H1 (cell line): Measurements from ENCODE around the gene LY6G5C. TPM values are rescaled to one million over a fixed set of nuclear protein-coding genes. Genes with fewer than 3 reads are reported as not detected.

Source experiments
- CTCF ChIA-PET: fragments of 300-600 bp; sonication (Branson Sonifier 250); formaldehyde crosslinking; loops from one replicate; lab custom pipeline; 2021; ENCODE audit not compliant: partially characterized antibody; lab: Charles Lee
- POLR2A ChIA-PET: fragments of 300-600 bp; sonication (Branson Sonifier 250); formaldehyde crosslinking; loops from one replicate; lab custom pipeline; 2021; ENCODE audit warnings: inconsistent platforms; ENCODE audit not compliant: partially characterized antibody; lab: Charles Lee
- DNase-seq, 2 experiments: peaks; one replicate each; pipeline versions ENCODE4 v3.0.0 to v3.0.0-alpha.2; 2010 to 2022; ENCODE audit warnings: low spot score in 2 of 2, low read depth in 1 of 2, mixed read lengths in 1 of 2
- FAIRE-seq: peaks from 2 replicates; lab custom pipeline; 2011; peaks lifted over from hg19 to GRCh38; lab: Jason Lieb, UNC
- H2AFZ ChIP-seq: 2 replicates; pipeline ENCODE4 v1.8.1; 2012; ENCODE audit warnings: low read length, inconsistent platforms
- H2AK5ac ChIP-seq: 2 replicates; pipeline ENCODE4 v1.6.1; 2013; ENCODE audit warnings: low read depth, low read length
- H2BK120ac ChIP-seq: replicated peaks from 2 replicates; pipeline ENCODE3; 2013; ENCODE audit warnings: low read depth, low read length, inconsistent platforms
- H2BK12ac ChIP-seq: 2 replicates; pipeline ENCODE4 v1.6.1; 2013; ENCODE audit warnings: low read depth, low read length
- H2BK15ac ChIP-seq: 2 replicates; pipeline ENCODE4 v1.6.1; 2013; ENCODE audit warnings: low read length
- H2BK20ac ChIP-seq: 2 replicates; pipeline ENCODE4 v1.6.1; 2013; ENCODE audit warnings: low read length
- H2BK5ac ChIP-seq: 2 replicates; pipeline ENCODE4 v1.6.1; 2013; ENCODE audit warnings: low read depth, low read length
- H3K14ac ChIP-seq: 2 replicates; pipeline ENCODE4 v1.6.1; 2013; ENCODE audit warnings: inconsistent platforms; ENCODE audit not compliant: insufficient read length
- H3K18ac ChIP-seq: 2 replicates; pipeline ENCODE4 v1.6.1; 2013; ENCODE audit warnings: low read length; ENCODE audit errors: extremely low read depth
- H3K23ac ChIP-seq: 2 replicates; pipeline ENCODE4 v1.6.1; 2013; ENCODE audit warnings: inconsistent platforms; ENCODE audit not compliant: insufficient read length
- H3K23me2 ChIP-seq: 2 replicates; pipeline ENCODE4 v1.6.1; 2013; ENCODE audit warnings: low read depth, low read length
- H3K27ac ChIP-seq: 2 replicates; pipeline ENCODE4 v1.6.1; 2011; ENCODE audit warnings: low read depth, low read length, inconsistent platforms
- H3K27me3 ChIP-seq, 4 experiments: replicated peaks in 1 of 4; 1 replicate in 1 of 4; 2 replicates in 3 of 4; pipeline versions ENCODE4 v1.6.1 to v1.8.1; 2011 to 2013; ENCODE audit warnings: low read length in 3 of 4, mild to moderate bottlenecking in 3 of 4, inconsistent platforms in 2 of 4, mixed read lengths in 2 of 4, moderate library complexity in 1 of 4; ENCODE audit not compliant: control insufficient read depth in 3 of 4, insufficient read depth in 3 of 4; ENCODE audit errors: extremely low read depth in 1 of 4
- H3K36me3 ChIP-seq, 4 experiments: 2 replicates each; pipeline versions ENCODE4 v1.6.1 to v1.8.1; 2011 to 2013; ENCODE audit warnings: mild to moderate bottlenecking in 4 of 4, low read length in 3 of 4, moderate library complexity in 2 of 4, control low read depth in 1 of 4, inconsistent platforms in 1 of 4; ENCODE audit not compliant: insufficient read depth in 4 of 4, control insufficient read depth in 2 of 4
- H3K4ac ChIP-seq: replicated peaks from 2 replicates; pipeline ENCODE3; 2013; ENCODE audit warnings: low read length, low read depth, mixed read lengths, inconsistent platforms; ENCODE audit not compliant: insufficient read length
- H3K4me1 ChIP-seq, 4 experiments: replicated peaks in 1 of 4; 1 replicate in 1 of 4; 2 replicates in 3 of 4; pipeline versions ENCODE4 v1.6.1 to v1.8.1; 2011 to 2013; ENCODE audit warnings: low read length in 3 of 4, inconsistent platforms in 2 of 4, mixed read lengths in 1 of 4; ENCODE audit not compliant: insufficient read depth in 4 of 4, control insufficient read depth in 3 of 4
- H3K4me2 ChIP-seq, 2 experiments: 2 replicates each; pipeline versions ENCODE4 v1.6.1 to v1.8.1; 2011 to 2013; ENCODE audit warnings: low read depth in 2 of 2, low read length in 2 of 2, control low read depth in 1 of 2, inconsistent platforms in 1 of 2, mild to moderate bottlenecking in 1 of 2; ENCODE audit not compliant: insufficient read depth in 1 of 2
- H3K4me3 ChIP-seq, 4 experiments: fragments of 200-600, 300-600 bp in 1 of 4; sonication (generic), shearing (Covaris generic), sonication (Bioruptor Twin) in 1 of 4; 2 replicates each; pipeline versions ENCODE4 v1.5.1 to v1.8.1; 2011 to 2016; ENCODE audit warnings: low read length in 4 of 4, low read depth in 3 of 4, control low read depth in 2 of 4, inconsistent platforms in 2 of 4, mild to moderate bottlenecking in 2 of 4, mixed read lengths in 1 of 4, moderate library complexity in 1 of 4; ENCODE audit not compliant: insufficient read depth in 2 of 4; ENCODE audit errors: extremely low read depth in 1 of 4
- H3K56ac ChIP-seq: replicated peaks from 2 replicates; pipeline ENCODE3; 2013; ENCODE audit warnings: low read depth, mild to moderate bottlenecking, mixed read lengths, low read length, inconsistent platforms; ENCODE audit not compliant: insufficient read length
- H3K79me1 ChIP-seq: 2 replicates; pipeline ENCODE4 v1.6.1; 2013; ENCODE audit warnings: low read depth, low read length, control low read depth
- H3K79me2 ChIP-seq, 2 experiments: 2 replicates each; pipeline versions ENCODE4 v1.6.1 to v1.8.1; 2012 to 2013; ENCODE audit warnings: low read length in 2 of 2, mild to moderate bottlenecking in 2 of 2, inconsistent platforms in 1 of 2; ENCODE audit not compliant: insufficient read depth in 2 of 2, control insufficient read depth in 1 of 2
- H3K9ac ChIP-seq, 4 experiments: replicated peaks in 1 of 4; 1 replicate in 1 of 4; 2 replicates in 3 of 4; pipeline versions ENCODE4 v1.6.1 to v1.8.1; 2011 to 2013; ENCODE audit warnings: low read depth in 3 of 4, low read length in 3 of 4, control low read depth in 2 of 4, mild to moderate bottlenecking in 2 of 4, moderate library complexity in 2 of 4, inconsistent platforms in 1 of 4; ENCODE audit errors: extremely low read depth in 1 of 4
- H3K9me3 ChIP-seq, 2 experiments: 2 replicates each; pipeline versions ENCODE4 v1.6.1 to v1.8.1; 2012 to 2013; ENCODE audit warnings: mild to moderate bottlenecking in 2 of 2, moderate library complexity in 2 of 2, control low read depth in 1 of 2, inconsistent platforms in 1 of 2, low read depth in 1 of 2, low read length in 1 of 2, mixed read lengths in 1 of 2; ENCODE audit not compliant: insufficient read depth in 2 of 2
- H4K20me1 ChIP-seq, 2 experiments: replicated peaks in 1 of 2; 2 replicates each; pipeline versions ENCODE3 to v1.8.1; 2011 to 2013; ENCODE audit warnings: inconsistent platforms in 2 of 2, low read length in 2 of 2, mild to moderate bottlenecking in 1 of 2; ENCODE audit not compliant: insufficient read depth in 2 of 2, control insufficient read depth in 1 of 2
- H4K5ac ChIP-seq: 2 replicates; pipeline ENCODE4 v1.6.1; 2013; ENCODE audit warnings: low read length, low read depth, mixed read lengths, inconsistent platforms; ENCODE audit not compliant: insufficient read length
- H4K8ac ChIP-seq: 2 replicates; pipeline ENCODE4 v1.8.0; 2013; ENCODE audit warnings: mild to moderate bottlenecking, moderate library complexity, low read length, inconsistent platforms; ENCODE audit not compliant: insufficient read depth; ENCODE audit errors: extremely low read depth
- H4K91ac ChIP-seq: replicated peaks from 2 replicates; pipeline ENCODE3; 2013; ENCODE audit warnings: low read length, mixed read lengths, inconsistent platforms; ENCODE audit not compliant: insufficient read length
- CHD2 ChIP-seq: IDR thresholded peaks from 2 replicates; pipeline ENCODE4 v1.6.1; 2012; ENCODE audit warnings: low read length, improper control_type of control experiment
- GTF2F1 ChIP-seq: IDR thresholded peaks from 2 replicates; pipeline ENCODE4 v1.6.1; 2012; ENCODE audit warnings: low read depth, low read length, improper control_type of control experiment, borderline replicate concordance
- SAP30 ChIP-seq: fragments of 300-600 bp; sonication (generic); IDR thresholded peaks from 2 replicates; pipeline ENCODE4 v1.7.1; 2012; ENCODE audit warnings: low read length, moderate library complexity, mild to moderate bottlenecking, inconsistent platforms; ENCODE audit not compliant: insufficient read depth, insufficient replicate concordance
- SUZ12 ChIP-seq: fragments of 200-600 bp; sonication (generic); IDR thresholded peaks from 2 replicates; pipeline ENCODE4 v1.6.1; 2012; ENCODE audit warnings: mild to moderate bottlenecking, inconsistent platforms, low read length, moderate library complexity, mixed read lengths
- WGBS, 2 experiments: shearing (Covaris generic) in 1 of 2; methylation state at CpG; one replicate each; pipeline versions ENCODE4 v1.1.6 to v1.1.7; 2013 to 2015; ENCODE audit warnings: low lambda C conversion rate in 2 of 2, mixed read lengths in 2 of 2, inconsistent platforms in 1 of 2, low coverage in 1 of 2, missing lambda C conversion rate in 1 of 2; ENCODE audit not compliant: insufficient replicate concordance in 2 of 2, insufficient coverage in 1 of 2, insufficient read length in 1 of 2; ENCODE audit errors: extremely low coverage in 1 of 2, missing lambda C conversion rate in 1 of 2; 5-methylcytosine and 5-hydroxymethylcytosine counted together
- polyA plus RNA-seq, 7 experiments: library from polyadenylated mRNA; depleted of rRNA in 3 of 7; stranded (reverse) in 5 of 7; unstranded in 2 of 7; fragments of >200 nt in 5 of 7; fragments of 200-250 nt in 2 of 7; gene quantifications; 1 replicate in 5 of 7; 2 replicates in 1 of 7; 4 replicates in 1 of 7; pipeline versions ENCODE4 v1.2.1 to v1.2.3, GENCODE V29; 2011 to 2013; ENCODE audit warnings: missing spikeins in 2 of 7, mixed read lengths in 2 of 7
- total RNA-seq: library from RNA; stranded (reverse); fragmentation: NEBNext Ultra II Directional; extraction: Animal tissue kit (Norgen Biotek cat#: 25700); gene quantifications from 2 replicates; pipeline ENCODE4 v1.2.1, GENCODE V29; 2021

LY6G5C gene
- total and polyA plus RNA-seq, 2 of the 8 experiments (the other 6 are each of a cell fraction or from before 2014, with no cell fraction given): 1.1 to 1.8 TPM

DNA sequence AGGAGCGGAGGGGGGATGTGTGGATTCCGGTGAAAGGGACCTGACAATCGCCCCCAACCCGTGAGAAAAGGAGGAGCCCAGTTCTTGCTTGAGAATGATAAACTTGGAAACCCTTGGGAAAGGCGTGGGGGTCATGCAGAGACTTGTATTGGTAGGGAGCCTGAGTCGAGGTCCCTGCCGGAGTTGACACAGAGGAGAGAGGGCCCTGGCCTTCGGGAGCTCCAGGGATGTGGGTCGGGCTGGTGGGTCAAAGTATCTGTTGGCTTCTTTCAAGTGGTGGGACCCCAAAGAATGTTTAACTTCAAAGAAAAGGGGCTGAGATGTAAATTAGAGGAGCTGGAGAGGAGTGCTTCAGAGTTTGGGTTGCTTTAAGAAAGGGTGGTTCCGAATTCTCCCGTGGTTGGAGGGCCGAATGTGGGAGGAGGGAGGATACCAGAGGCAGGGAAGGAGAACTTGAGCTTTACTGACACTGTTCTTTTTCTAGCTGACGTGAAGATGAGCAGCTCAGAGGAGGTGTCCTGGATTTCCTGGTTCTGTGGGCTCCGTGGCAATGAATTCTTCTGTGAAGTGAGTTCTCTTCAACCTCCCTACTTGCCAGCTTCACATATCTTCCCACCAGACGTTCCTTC is 14.4 kb downstream of the LY6G5C start:
- H4K91ac ChIP-seq: no peak overlapping the region

More for the DNA sequence above, 14.4 kb downstream of the LY6G5C start:
- peak overlapping the region; percentile 78; the same call in 1 of the 2 replicates for H2BK5ac ChIP-seq
- H3K4me1 ChIP-seq: peaks cover 0 to 12% (median 4%) of the 10 kb centered on the region in 4 experiments; a peak in 5 of 7 replicates
- H3K14ac ChIP-seq: no peak overlapping the region
- no peak overlapping the region for H4K5ac ChIP-seq
- peak overlapping the region in 3 of 4 experiments; percentile 51 to 60 (median 51); a peak in 5 of 7 replicates for H3K9ac ChIP-seq
- peaks cover 27 to 61% (median 48%) of the 10 kb centered on the region in 4 experiments for H3K36me3 ChIP-seq
- H3K9me3 ChIP-seq: 0 out of 4 replicates have a peak, but pooled peaks cover 0 to 4% of the 10 kb centered on the region in 2 experiments
- H2BK15ac ChIP-seq: no peak overlapping the region
- peak overlapping the region; percentile 74 to 85 for H3K4me2 ChIP-seq
- no peak for DNase-seq
- no peak overlapping the region for H2BK12ac ChIP-seq
- 21% methylated on average over 15 of the region's 15 CpGs; no CpG with 5 or more reads in 1 of the 2 experiments for WGBS, 2 experiments
- peaks cover 0 to 41% of the 10 kb centered on the region in 2 experiments; a peak in 3 of 4 replicates for H3K79me2 ChIP-seq
- CTCF ChIA-PET: interaction anchor here (0.7 to 3.8 kb wide), 4 partner anchors 23 to 164 kb away, joined by 3 to 16 read pairs (median 4); no protein-coding TSS in a partner anchor
- POLR2A ChIA-PET: interaction anchor here (0.7 to 25.5 kb wide), 11 partner anchors 9 to 172 kb away, joined by 3 to 883 read pairs (median 8); partner anchors contain the start of genes AIF1, APOM, ATP6V1G2 and BAG6
- H2BK120ac ChIP-seq: no peak overlapping the region
- H2AK5ac ChIP-seq: no peak overlapping the region
- peak overlapping the region; percentile 18; the same call in 1 of the 2 replicates for H2AFZ ChIP-seq
- H3K56ac ChIP-seq: no peak overlapping the region
- peaks cover 9% of the 10 kb centered on the region for H3K79me1 ChIP-seq
- peak overlapping the region; percentile 34 for H3K4ac ChIP-seq
- H3K27me3 ChIP-seq: no peaks in the 10 kb centered on the region
- H3K4me3 ChIP-seq: peak overlapping the region; percentile 88 to 94 (median 91)
- no peak overlapping the region; the same call in 1 of the 2 replicates for H4K8ac ChIP-seq
- peak overlapping the region; percentile 62; the same call in 1 of the 2 replicates for H3K27ac ChIP-seq
- TF ChIP-seq CHD2 (no peak; the same call in 1 of the 2 replicates), SUZ12 (no peak), SAP30 (peak; percentile 22), GTF2F1 (no peak)
- H2BK20ac ChIP-seq: no peak overlapping the region
- H3K18ac ChIP-seq: peak overlapping the region; percentile 81; the same call in 1 of the 2 replicates
- peaks cover 8% of the 10 kb centered on the region for H3K23me2 ChIP-seq
- no peak for FAIRE-seq
- no peak overlapping the region for H3K23ac ChIP-seq
- H4K20me1 ChIP-seq: peaks cover 7 to 11% of the 10 kb centered on the region in 2 experiments
